Measurements from ENCODE around the gene MRPS10.
"Not testable (repeated sequence)": the region's sequence is repeated elsewhere in the genome, so short reads cannot be mapped to it uniquely, and the experiment has no call there.

The MRPS10 gene

GRCh38 chr6:42237857-42238256 is 20.2 kb upstream of the MRPS10 start:
- DNase-seq: no peak

- DNase-seq: no peak
Measured at GRCh38 chr6:42236682-42237473, 19.2 kb upstream of the MRPS10 start.

- DNase-seq: no peak
Measured at GRCh38 chr6:42236030-42236429, 18.4 kb upstream of the MRPS10 start.

- no peak for DNase-seq
Measured at GRCh38 chr6:42232035-42232434, 14.4 kb upstream of the MRPS10 start.

- no peak for DNase-seq
Measured at GRCh38 chr6:42230345-42231321, 13.0 kb upstream of the MRPS10 start.

GRCh38 chr6:42229506-42230119 is 12.0 kb upstream of the MRPS10 start:
- DNase-seq: no peak

- DNase-seq: no peak
Measured at GRCh38 chr6:42228305-42228704, 10.6 kb upstream of the MRPS10 start.

GRCh38 chr6:42227173-42227850 is 9.7 kb upstream of the MRPS10 start:
- no peak for DNase-seq

- no peak for DNase-seq
Measured at GRCh38 chr6:42226645-42227143, 9.0 kb upstream of the MRPS10 start.

- no peak for DNase-seq
Measured at GRCh38 chr6:42226161-42226611, 8.5 kb upstream of the MRPS10 start.

GRCh38 chr6:42225419-42225818 is 7.8 kb upstream of the MRPS10 start:
- no peak for DNase-seq

GRCh38 chr6:42225029-42225339 is 7.3 kb upstream of the MRPS10 start:
- no peak for DNase-seq

GRCh38 chr6:42224222-42225028 is 6.8 kb upstream of the MRPS10 start:
- DNase-seq: no peak

- DNase-seq: no peak
Measured at GRCh38 chr6:42222448-42222847, 4.8 kb upstream of the MRPS10 start.

- no peak for DNase-seq
Measured at GRCh38 chr6:42221546-42221945, 3.9 kb upstream of the MRPS10 start.

- DNase-seq: no peak
Measured at GRCh38 chr6:42220807-42221206, 3.1 kb upstream of the MRPS10 start.

- DNase-seq: no peak
Measured at GRCh38 chr6:42217157-42217518, 523 bp downstream of the MRPS10 start.

GRCh38 chr6:42216495-42216894 is 1.2 kb downstream of the MRPS10 start:
- DNase-seq: not testable (repeated sequence)

GRCh38 chr6:42212442-42212841 is 5.2 kb downstream of the MRPS10 start:
- no peak for DNase-seq

GRCh38 chr6:42211726-42212125 is 5.9 kb downstream of the MRPS10 start:
- DNase-seq: no peak

- DNase-seq: no peak
Measured at GRCh38 chr6:42210551-42210950, 7.1 kb downstream of the MRPS10 start.

- DNase-seq: not testable (repeated sequence)
Measured at GRCh38 chr6:42207559-42207958, 10.1 kb downstream of the MRPS10 start.

Data from activated effector memory CD4-positive, alpha-beta T cell treated with anti-CD3 and anti-CD28 coated beads, Interleukin-2, amount 50 U/mL, for 16 hours (primary cell).